Mesenchymal stem cell (in vitro differentiated cells and primary cell): Measurements from ENCODE around the gene ST3GAL4.

Experiments
- DNase-seq: peaks from one replicate; pipeline ENCODE4 v3.0.0-alpha.2; 2013
- H2AFZ ChIP-seq: one replicate; pipeline ENCODE4 v1.6.1; 2013; ENCODE audit warnings: low read depth, mild to moderate bottlenecking, control low read depth, inconsistent platforms, low read length, moderate library complexity
- H2AK5ac ChIP-seq: 2 replicates; pipeline ENCODE4 v1.6.1; 2013; ENCODE audit warnings: low read length, moderate library complexity, mild to moderate bottlenecking, inconsistent platforms; ENCODE audit not compliant: severe bottlenecking
- H2BK120ac ChIP-seq: one replicate; pipeline ENCODE4 v1.6.1; 2013; ENCODE audit warnings: low read depth, mild to moderate bottlenecking, inconsistent platforms, low read length, moderate library complexity
- H2BK12ac ChIP-seq, 2 experiments: one replicate each; pipeline ENCODE4 v1.6.1; 2013; ENCODE audit warnings: inconsistent platforms in 2 of 2, low read length in 2 of 2, mild to moderate bottlenecking in 2 of 2, moderate library complexity in 2 of 2, control low read depth in 1 of 2
- H2BK15ac ChIP-seq: one replicate; pipeline ENCODE4 v1.6.1; 2013; ENCODE audit warnings: mild to moderate bottlenecking, low read depth, inconsistent platforms; ENCODE audit not compliant: poor library complexity, severe bottlenecking
- H2BK5ac ChIP-seq: 2 replicates; pipeline ENCODE4 v1.6.1; 2013; ENCODE audit warnings: low read depth, mild to moderate bottlenecking, low read length, control low read depth, inconsistent platforms; ENCODE audit not compliant: poor library complexity, severe bottlenecking
- H3K14ac ChIP-seq, 2 experiments: one replicate each; pipeline ENCODE4 v1.6.1; 2013; ENCODE audit warnings: inconsistent platforms in 2 of 2, low read length in 2 of 2, control low read depth in 1 of 2, mild to moderate bottlenecking in 1 of 2, moderate library complexity in 1 of 2
- H3K18ac ChIP-seq, 2 experiments: one replicate each; pipeline ENCODE4 v1.6.1; 2013; ENCODE audit warnings: inconsistent platforms in 2 of 2, low read length in 2 of 2, control low read depth in 1 of 2, low read depth in 1 of 2, mild to moderate bottlenecking in 1 of 2
- H3K23ac ChIP-seq, 2 experiments: one replicate each; pipeline ENCODE4 v1.6.1; 2013; ENCODE audit warnings: inconsistent platforms in 2 of 2, low read length in 2 of 2, mild to moderate bottlenecking in 2 of 2, moderate library complexity in 2 of 2, control low read depth in 1 of 2
- H3K27ac ChIP-seq: 2 replicates; pipeline ENCODE4 v1.5.1; 2013; ENCODE audit warnings: mild to moderate bottlenecking, moderate library complexity, low read length, control low read depth, inconsistent platforms; ENCODE audit not compliant: poor library complexity, severe bottlenecking
- H3K27me3 ChIP-seq, 2 experiments: 2 replicates each; pipeline versions ENCODE4 v1.6.1 to v1.7.0; 2013; ENCODE audit warnings: low read length in 2 of 2, mild to moderate bottlenecking in 2 of 2, moderate library complexity in 2 of 2, control low read depth in 1 of 2, inconsistent platforms in 1 of 2; ENCODE audit not compliant: control insufficient read depth in 1 of 2, insufficient read depth in 1 of 2
- H3K36me3 ChIP-seq, 2 experiments: 2 replicates each; pipeline versions ENCODE4 v1.6.1 to v1.7.0; 2013; ENCODE audit warnings: low read length in 2 of 2, control low read depth in 1 of 2, inconsistent platforms in 1 of 2, low read depth in 1 of 2, mild to moderate bottlenecking in 1 of 2; ENCODE audit not compliant: insufficient read depth in 2 of 2, control insufficient read depth in 1 of 2
- H3K4ac ChIP-seq, 2 experiments: one replicate each; pipeline ENCODE4 v1.6.1; 2013; ENCODE audit warnings: inconsistent platforms in 2 of 2, low read length in 2 of 2, mild to moderate bottlenecking in 2 of 2, moderate library complexity in 2 of 2, control low read depth in 1 of 2, low read depth in 1 of 2
- H3K4me1 ChIP-seq: 2 replicates; pipeline ENCODE4 v1.6.1; 2013; ENCODE audit warnings: low read depth, low read length, control low read depth; ENCODE audit not compliant: control insufficient read depth, insufficient read depth
- H3K4me2 ChIP-seq: 2 replicates; pipeline ENCODE4 v1.6.1; 2013; ENCODE audit warnings: low read length, mild to moderate bottlenecking, inconsistent platforms; ENCODE audit not compliant: poor library complexity, severe bottlenecking
- H3K4me3 ChIP-seq, 2 experiments: 2 replicates each; pipeline versions ENCODE4 v1.5.1 to v1.7.0; 2013; ENCODE audit warnings: low read length in 2 of 2, mild to moderate bottlenecking in 2 of 2, control low read depth in 1 of 2, low read depth in 1 of 2; ENCODE audit not compliant: insufficient read depth in 1 of 2
- H3K79me1 ChIP-seq: replicated peaks from 2 replicates; pipeline ENCODE4 v1.6.1; 2013; ENCODE audit warnings: mild to moderate bottlenecking, control low read depth, low read length, inconsistent platforms; ENCODE audit not compliant: poor library complexity, severe bottlenecking
- H3K9ac ChIP-seq: 2 replicates; pipeline ENCODE4 v1.7.0; 2013; ENCODE audit warnings: mild to moderate bottlenecking, low read length, moderate library complexity
- H3K9me3 ChIP-seq: 2 replicates; pipeline ENCODE4 v1.7.0; 2013; ENCODE audit warnings: mild to moderate bottlenecking, low read length; ENCODE audit not compliant: control insufficient read depth
- H4K8ac ChIP-seq: one replicate; pipeline ENCODE4 v1.6.1; 2013; ENCODE audit warnings: inconsistent platforms, mild to moderate bottlenecking, low read length, moderate library complexity
- H4K91ac ChIP-seq: one replicate; pipeline ENCODE4 v1.6.1; 2013; ENCODE audit warnings: mild to moderate bottlenecking, low read length, inconsistent platforms
- WGBS: methylation state at CpG from one replicate; pipeline ENCODE4 v1.1.7; 2013; ENCODE audit warnings: mixed read lengths; 5-methylcytosine and 5-hydroxymethylcytosine counted together

Gene ST3GAL4

GRCh38 chr11:126354631-126355323 is 709 bp upstream of the ST3GAL4 start:
- Histone ChIP-seq H3K4me3 (peak overlapping the region; percentile 87 to 91), H3K9me3 (no peaks in the 10 kb centered on the region), H3K9ac (peak overlapping the region; percentile 89), H2AFZ (peak overlapping the region; percentile 15), H3K14ac (peak overlapping the region in 1 of 2 experiments; percentile 80), H2BK5ac (no peak overlapping the region), H3K27ac (peak overlapping the region; percentile 13), H2AK5ac (peak overlapping the region; percentile 72), H3K18ac (peak overlapping the region; percentile 96), H3K79me1 (peaks cover 50% of the 10 kb centered on the region), H2BK15ac (peak overlapping the region; percentile 28), H3K4me2 (peak overlapping the region; percentile 59), H3K4ac (peak overlapping the region; percentile 91 to 94), H3K36me3 (peaks cover 2 to 4% of the 10 kb centered on the region in 2 experiments), H2BK120ac (peak overlapping the region; percentile 94), H3K4me1 (peaks cover 17% of the 10 kb centered on the region), H2BK12ac (peak overlapping the region; percentile 51), H4K8ac (peak overlapping the region; percentile 98), H3K27me3 (no peaks in the 10 kb centered on the region), H4K91ac (peak overlapping the region; percentile 93), H3K23ac (peak overlapping the region in 1 of 2 experiments; percentile 66)
- 32% methylated on average over 15 of the region's 15 CpGs for WGBS
- DNase-seq: no peak

- Histone ChIP-seq H2BK12ac (peak overlapping the region in 1 of 2 experiments; percentile 91), H3K4me2 (peak overlapping the region; percentile 64), H2BK5ac (no peak overlapping the region), H2AK5ac (no peak overlapping the region), H2BK120ac (peak overlapping the region; percentile 67), H3K9me3 (no peaks in the 10 kb centered on the region), H3K14ac (peak overlapping the region in 1 of 2 experiments; percentile 95), H3K18ac (peak overlapping the region; percentile 35 to 88), H3K79me1 (peaks cover 48% of the 10 kb centered on the region), H3K23ac (peak overlapping the region in 1 of 2 experiments; percentile 79), H3K36me3 (peaks cover 2 to 4% of the 10 kb centered on the region in 2 experiments), H3K9ac (peak overlapping the region; percentile 82), H4K91ac (peak overlapping the region; percentile 29), H2BK15ac (no peak overlapping the region), H3K4ac (peak overlapping the region in 1 of 2 experiments; percentile 8), H3K27ac (no peak overlapping the region), H3K4me1 (peaks cover 20% of the 10 kb centered on the region), H3K4me3 (peak overlapping the region; percentile 87 to 91), H2AFZ (no peak overlapping the region), H3K27me3 (no peaks in the 10 kb centered on the region), H4K8ac (peak overlapping the region; percentile 8)
- DNase-seq: peak; percentile 55
- WGBS: 22% methylated on average over 38 of the region's 46 CpGs
Observed at GRCh38 chr11:126355926-126356897, 726 bp downstream of the ST3GAL4 start.

- no peak overlapping the region for H2BK5ac ChIP-seq
- DNase-seq: no peak
- no peaks in the 10 kb centered on the region for H3K9me3 ChIP-seq
- H2AFZ ChIP-seq: no peak overlapping the region
- peak overlapping the region in 1 of 2 experiments; percentile 91 for H3K4me3 ChIP-seq
- peaks cover 1 to 2% of the 10 kb centered on the region in 2 experiments for H3K36me3 ChIP-seq
- H3K4me1 ChIP-seq: peaks cover 18% of the 10 kb centered on the region
- no peak overlapping the region for H4K91ac ChIP-seq
- H3K14ac ChIP-seq: no peak overlapping the region
- H2AK5ac ChIP-seq: no peak overlapping the region
- no peak overlapping the region for H3K4me2 ChIP-seq
- H2BK15ac ChIP-seq: no peak overlapping the region
- peak overlapping the region in 1 of 2 experiments; percentile 37 for H2BK12ac ChIP-seq
- peaks cover 43% of the 10 kb centered on the region for H3K79me1 ChIP-seq
- H2BK120ac ChIP-seq: no peak overlapping the region
- H3K9ac ChIP-seq: peak overlapping the region; percentile 82
- no peak overlapping the region for H3K4ac ChIP-seq
- H3K18ac ChIP-seq: no peak overlapping the region
- 94% methylated on average over 17 of the region's 17 CpGs for WGBS
- no peak overlapping the region for H4K8ac ChIP-seq
- peak overlapping the region in 1 of 2 experiments; percentile 46 for H3K23ac ChIP-seq
- no peak overlapping the region for H3K27ac ChIP-seq
- no peaks in the 10 kb centered on the region for H3K27me3 ChIP-seq
Observed at GRCh38 chr11:126357055-126357962, 1.8 kb downstream of the ST3GAL4 start.
